Endothelial cell of umbilical vein (primary cell): ENCODE data around the gene TDRD5. TPM values are rescaled to one million over a fixed set of nuclear protein-coding genes. Genes with fewer than 3 reads are reported as not detected.

ENCODE experiments used
- BruUV-seq: library from RNA; stranded (reverse); fragments of 400-500 nt; replicated peaks from 2 replicates; lab custom pipeline; 2021; lab: Mats Ljungman, UMichigan
- CTCF ChIA-PET: fragments of 300-600, 350-600 bp; sonication (Branson Sonifier 250); formaldehyde crosslinking; loops from one replicate; lab custom pipeline; 2021; ENCODE audit warnings: antibody characterized with exemption, inconsistent platforms; lab: Charles Lee
- POLR2A ChIA-PET: fragments of 300-600, 350-600 bp; sonication (Branson Sonifier 250); formaldehyde crosslinking; loops from one replicate; lab custom pipeline; 2021; ENCODE audit warnings: antibody characterized with exemption, inconsistent platforms; lab: Charles Lee
- DNase-seq: peaks from one replicate; pipeline ENCODE4 v3.0.0-alpha.2; 2011; ENCODE audit warnings: low read depth, low spot score
- FAIRE-seq: peaks from 2 replicates; lab custom pipeline; 2011; peaks lifted over from hg19 to GRCh38; lab: Jason Lieb, UNC
- H2AFZ ChIP-seq: 2 replicates; pipeline ENCODE4 v1.6.0; 2012; ENCODE audit warnings: low read depth, low read length, control low read depth, inconsistent platforms
- H3K27ac ChIP-seq: 2 replicates; pipeline ENCODE4 v1.5.1; 2011; ENCODE audit warnings: low read depth, mild to moderate bottlenecking, control low read depth, low read length, moderate library complexity; ENCODE audit not compliant: insufficient read depth
- H3K27me3 ChIP-seq, 2 experiments: 2 replicates each; pipeline versions ENCODE4 v1.6.0 to v1.6.1; 2011; ENCODE audit warnings: low read length in 2 of 2, mixed read lengths in 1 of 2; ENCODE audit not compliant: control insufficient read depth in 2 of 2, insufficient read depth in 2 of 2
- H3K36me3 ChIP-seq, 2 experiments: 2 replicates in 1 of 2; 3 replicates in 1 of 2; pipeline ENCODE4 v1.5.1; 2011; ENCODE audit warnings: low read length in 2 of 2, mild to moderate bottlenecking in 1 of 2, moderate library complexity in 1 of 2; ENCODE audit not compliant: control insufficient read depth in 2 of 2, insufficient read depth in 2 of 2; ENCODE audit errors: extremely low read depth in 1 of 2
- H3K4me1 ChIP-seq: 3 replicates; pipeline ENCODE4 v1.5.1; 2011; ENCODE audit warnings: mild to moderate bottlenecking, low read length; ENCODE audit not compliant: control insufficient read depth, insufficient read depth; ENCODE audit errors: extremely low read depth
- H3K4me2 ChIP-seq: 2 replicates; pipeline ENCODE4 v1.6.1; 2011; ENCODE audit warnings: low read length, control low read depth, mixed read lengths; ENCODE audit not compliant: insufficient read depth
- H3K4me3 ChIP-seq, 3 experiments: fragments of 200-600 bp in 1 of 3; sonication (generic), shearing (Covaris generic) in 1 of 3; replicated peaks in 1 of 3; 2 replicates each; pipeline ENCODE4 v1.5.1; 2011 to 2016; ENCODE audit warnings: control low read depth in 3 of 3, low read length in 3 of 3, mild to moderate bottlenecking in 2 of 3, inconsistent platforms in 1 of 3, low read depth in 1 of 3, moderate library complexity in 1 of 3; ENCODE audit not compliant: insufficient read depth in 1 of 3
- H3K79me2 ChIP-seq: 2 replicates; pipeline ENCODE4 v1.6.0; 2012; ENCODE audit warnings: low read length, inconsistent platforms; ENCODE audit not compliant: control insufficient read depth, insufficient read depth
- H3K9ac ChIP-seq: replicated peaks from 2 replicates; pipeline ENCODE3; 2011; ENCODE audit warnings: low read length, control low read depth; ENCODE audit not compliant: insufficient read depth; ENCODE audit errors: extremely low read depth
- H3K9me1 ChIP-seq: replicated peaks from 3 replicates; pipeline ENCODE4 v1.6.0; 2011; ENCODE audit warnings: mild to moderate bottlenecking, low read length; ENCODE audit not compliant: control insufficient read depth, insufficient read depth; ENCODE audit errors: extremely low read depth
- H3K9me3 ChIP-seq: replicated peaks from 2 replicates; pipeline ENCODE4 v1.5.1; 2012; ENCODE audit warnings: low read length, inconsistent platforms; ENCODE audit not compliant: control insufficient read depth, insufficient read depth
- H4K20me1 ChIP-seq: replicated peaks from 2 replicates; pipeline ENCODE3; 2011; ENCODE audit warnings: mild to moderate bottlenecking, low read length; ENCODE audit not compliant: control insufficient read depth, insufficient read depth; ENCODE audit errors: extremely low read depth
- EZH2 ChIP-seq: IDR thresholded peaks from 2 replicates; pipeline ENCODE4 v1.6.1; 2012; ENCODE audit warnings: borderline replicate concordance, low read depth, mild to moderate bottlenecking, moderate library complexity, low read length, inconsistent platforms; ENCODE audit not compliant: severe bottlenecking
- GATA2 ChIP-seq: IDR thresholded peaks from 2 replicates; pipeline ENCODE4 v1.7.0; 2011; ENCODE audit warnings: low read depth, mild to moderate bottlenecking, moderate library complexity, mixed read lengths, low read length; ENCODE audit not compliant: insufficient read length, insufficient read depth
- JUN ChIP-seq: IDR thresholded peaks from 2 replicates; pipeline ENCODE4 v1.6.1; 2011; ENCODE audit warnings: borderline replicate concordance, low read depth; ENCODE audit not compliant: insufficient read length, insufficient read depth
- MYC ChIP-seq: IDR thresholded peaks from one replicate; pipeline ENCODE4 v1.6.1; 2011; ENCODE audit warnings: mild to moderate bottlenecking, low read depth, low read length
- POLR2A ChIP-seq: IDR thresholded peaks from 2 replicates; pipeline ENCODE4 v1.6.1; 2012; ENCODE audit warnings: low read depth, mild to moderate bottlenecking, control low read depth, low read length
- POLR2AphosphoS5 ChIP-seq: IDR thresholded peaks from 2 replicates; pipeline ENCODE4 v1.6.1; 2012; ENCODE audit warnings: low read depth, mild to moderate bottlenecking, control low read depth, low read length, moderate library complexity; ENCODE audit not compliant: insufficient read depth
- dilution Hi-C: fragments of 300-500 bp; cut with MboI; formaldehyde crosslinking; loops from one replicate; pipeline ENCODE4 v1.15.0; 2019; ENCODE audit warnings: low sequenced_read_pairs; ENCODE audit not compliant: extremely low pct_ligation_motif_present
- intact Hi-C: fragments of 100-400 bp; cut with micrococcal nuclease; formaldehyde crosslinking; loops from one replicate; pipeline ENCODE4 v1.10.0; 2022
- polyA plus RNA-seq, 4 experiments: library from polyadenylated mRNA; depleted of rRNA in 3 of 4; stranded (reverse) in 3 of 4; unstranded in 1 of 4; fragments of >200 nt; gene quantifications; 2 replicates each; pipeline versions ENCODE4 v1.2.1 to v1.2.3, GENCODE V29; 2011 to 2012; ENCODE audit warnings: missing spikeins in 1 of 4
- total RNA-seq: library from RNA; stranded (reverse); gene quantifications from 2 replicates; pipeline ENCODE4 v1.2.3, GENCODE V29; 2021
- TF ChIP-seq, protein P1 (sequence below): IDR thresholded peaks from 2 replicates; pipeline ENCODE4 v1.6.1; 2011; ENCODE audit not compliant: insufficient read depth, insufficient read length

TDRD5 gene
- total and polyA plus RNA-seq, 2 donors (not counting 3 experiments of a cell fraction or from before 2014, with no cell fraction given): not detected

GRCh38 chr1:179550746-179551682 is 40.6 kb upstream of the TDRD5 start:
- Histone ChIP-seq H3K9me1 (no peaks in the 10 kb centered on the region), H3K9ac (no peak overlapping the region), H3K4me2 (no peak overlapping the region), H3K79me2 (no peaks in the 10 kb centered on the region), H3K4me1 (no peaks in the 10 kb centered on the region), H2AFZ (no peak overlapping the region), H3K27me3 (no peaks in the 10 kb centered on the region), H4K20me1 (no peaks in the 10 kb centered on the region), H3K9me3 (no peaks in the 10 kb centered on the region), H3K4me3 (no peak overlapping the region), H3K36me3 (no peaks in the 10 kb centered on the region), H3K27ac (no peak overlapping the region)
- intact Hi-C loops: no loop called here
- no peak for DNase-seq
- TF ChIP-seq JUN: peak; percentile 12
- no peak for TF ChIP-seq EZH2
- dilution Hi-C loops: no loop called here
- ChIA-PET CTCF (no interaction called here), POLR2A (no interaction called here)
- FAIRE-seq: no peak
- no TSS peak for BruUV-seq

- Histone ChIP-seq H4K20me1 (no peaks in the 10 kb centered on the region), H3K4me3 (no peak overlapping the region)
These were observed 37.2 kb upstream of the TDRD5 start for GRCh38 chr1:179554427-179554826.

More at GRCh38 chr1:179554427-179554826, 37.2 kb upstream of the TDRD5 start:
- ChIA-PET CTCF (no interaction called here), POLR2A (no interaction called here)
- no peaks in the 10 kb centered on the region for H3K9me1 ChIP-seq
- intact Hi-C loops (no loop called here), dilution Hi-C loops (no loop called here)
- no peaks in the 10 kb centered on the region for H3K79me2 ChIP-seq
- H3K4me2 ChIP-seq: no peak overlapping the region
- no peaks in the 10 kb centered on the region for H3K9me3 ChIP-seq
- H3K9ac ChIP-seq: no peak overlapping the region
- no peaks in the 10 kb centered on the region for H3K27me3 ChIP-seq
- no peak overlapping the region for H2AFZ ChIP-seq
- no peak for FAIRE-seq
- DNase-seq: no peak
- H3K36me3 ChIP-seq: no peaks in the 10 kb centered on the region
- no TSS peak for BruUV-seq
- TF ChIP-seq POLR2A (no peak), EZH2 (no peak), POLR2AphosphoS5 (no peak), MYC (no peak), GATA2 (no peak)
- TF ChIP-seq, protein P1, sequence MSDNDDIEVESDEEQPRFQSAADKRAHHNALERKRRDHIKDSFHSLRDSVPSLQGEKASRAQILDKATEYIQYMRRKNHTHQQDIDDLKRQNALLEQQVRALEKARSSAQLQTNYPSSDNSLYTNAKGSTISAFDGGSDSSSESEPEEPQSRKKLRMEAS: no peak
- H3K27ac ChIP-seq: no peak overlapping the region
- H3K4me1 ChIP-seq: no peaks in the 10 kb centered on the region
